Duodenal mucosa (tissue), 2 donors: Measurements from ENCODE around the gene NETO2.
"Not testable (repeated sequence)": the region's sequence is repeated elsewhere in the genome, so short reads cannot be mapped to it uniquely, and the experiment has no call there.

Experiments
- H3K27ac ChIP-seq: one replicate; pipeline ENCODE4 v1.7.0; 2013; ENCODE audit warnings: low read depth, low read length
- H3K27me3 ChIP-seq, 2 donors: one replicate each; pipeline ENCODE4 v1.7.0; 2013; ENCODE audit warnings: low read length in 2 of 2, control low read depth in 1 of 2; ENCODE audit not compliant: insufficient read depth in 2 of 2, control insufficient read depth in 1 of 2
- H3K36me3 ChIP-seq, 2 donors: one replicate each; pipeline ENCODE4 v1.7.0; 2013; ENCODE audit warnings: low read length in 2 of 2, control low read depth in 1 of 2; ENCODE audit not compliant: insufficient read depth in 2 of 2, control insufficient read depth in 1 of 2
- H3K4me1 ChIP-seq, 2 donors: one replicate each; pipeline ENCODE4 v1.7.0; 2013; ENCODE audit warnings: low read length in 2 of 2, control low read depth in 1 of 2; ENCODE audit not compliant: insufficient read depth in 2 of 2, control insufficient read depth in 1 of 2
- H3K4me3 ChIP-seq, 2 donors: one replicate each; pipeline ENCODE4 v1.7.0; 2013; ENCODE audit warnings: low read length in 2 of 2, low read depth in 1 of 2
- H3K9ac ChIP-seq, 2 donors: one replicate each; pipeline ENCODE4 v1.7.0; 2013; ENCODE audit warnings: low read length in 2 of 2, low read depth in 1 of 2
- H3K9me3 ChIP-seq, 2 donors: one replicate each; pipeline ENCODE4 v1.7.0; 2013; ENCODE audit warnings: low read length in 2 of 2, control low read depth in 1 of 2; ENCODE audit not compliant: control insufficient read depth in 1 of 2

Gene NETO2

GRCh38 chr16:47134550-47134949 lies 9.2 kb downstream of the NETO2 start:
- no peaks in the 10 kb centered on the region for H3K4me1 ChIP-seq
- no peaks in the 10 kb centered on the region for H3K9me3 ChIP-seq
- H3K27me3 ChIP-seq, result no peaks in the 10 kb centered on the region
- no peak overlapping the region for H3K4me3 ChIP-seq
- no peaks in the 10 kb centered on the region for H3K36me3 ChIP-seq
- H3K27ac ChIP-seq, result no peak overlapping the region
- no peak overlapping the region for H3K9ac ChIP-seq

GRCh38 chr16:47132308-47132707 lies 11.4 kb downstream of the NETO2 start:
- no peak overlapping the region for H3K4me3 ChIP-seq
- no peaks in the 10 kb centered on the region for H3K4me1 ChIP-seq
- H3K9me3 ChIP-seq, result no peaks in the 10 kb centered on the region
- H3K36me3 ChIP-seq, result no peaks in the 10 kb centered on the region
- no peak overlapping the region for H3K27ac ChIP-seq
- no peaks in the 10 kb centered on the region for H3K27me3 ChIP-seq
- no peak overlapping the region for H3K9ac ChIP-seq

- H3K9me3 ChIP-seq, result no peaks in the 10 kb centered on the region
- H3K36me3 ChIP-seq, result no peaks in the 10 kb centered on the region
- no peak overlapping the region for H3K27ac ChIP-seq
- H3K27me3 ChIP-seq, result no peaks in the 10 kb centered on the region
- no peak overlapping the region for H3K4me3 ChIP-seq
- H3K4me1 ChIP-seq, result no peaks in the 10 kb centered on the region
- H3K9ac ChIP-seq, result no peak overlapping the region
These were observed 13.8 kb downstream of the NETO2 start for GRCh38 chr16:47129755-47130435.

GRCh38 chr16:47127541-47127940 lies 16.2 kb downstream of the NETO2 start:
- Histone ChIP-seq H3K4me1 (no peaks in the 10 kb centered on the region), H3K4me3 (no peak overlapping the region), H3K9me3 (no peaks in the 10 kb centered on the region), H3K27ac (no peak overlapping the region), H3K27me3 (no peaks in the 10 kb centered on the region), H3K9ac (no peak overlapping the region), H3K36me3 (no peaks in the 10 kb centered on the region)

- Histone ChIP-seq H3K9me3 (no peaks in the 10 kb centered on the region), H3K4me1 (no peaks in the 10 kb centered on the region), H3K27me3 (no peaks in the 10 kb centered on the region), H3K27ac (no peak overlapping the region), H3K36me3 (no peaks in the 10 kb centered on the region), H3K9ac (no peak overlapping the region), H3K4me3 (no peak overlapping the region)
These were observed 18.0 kb downstream of the NETO2 start for GRCh38 chr16:47125757-47126156.

- no peaks in the 10 kb centered on the region for H3K36me3 ChIP-seq
- no peak overlapping the region for H3K4me3 ChIP-seq
- H3K4me1 ChIP-seq, result no peaks in the 10 kb centered on the region
- no peak overlapping the region for H3K9ac ChIP-seq
- H3K9me3 ChIP-seq, result no peaks in the 10 kb centered on the region
- H3K27ac ChIP-seq, result no peak overlapping the region
- H3K27me3 ChIP-seq, result no peaks in the 10 kb centered on the region
These were observed 30.6 kb downstream of the NETO2 start for GRCh38 chr16:47113130-47113529.

GRCh38 chr16:47110939-47111338 lies 32.8 kb downstream of the NETO2 start:
- no peaks in the 10 kb centered on the region for H3K9me3 ChIP-seq
- no peak overlapping the region for H3K9ac ChIP-seq
- H3K27ac ChIP-seq, result no peak overlapping the region
- no peaks in the 10 kb centered on the region for H3K27me3 ChIP-seq
- no peaks in the 10 kb centered on the region for H3K36me3 ChIP-seq
- no peak overlapping the region for H3K4me3 ChIP-seq
- no peaks in the 10 kb centered on the region for H3K4me1 ChIP-seq

GRCh38 chr16:47109361-47109760 lies 34.4 kb downstream of the NETO2 start:
- Histone ChIP-seq H3K4me3 (no peak overlapping the region), H3K4me1 (no peaks in the 10 kb centered on the region), H3K27me3 (no peaks in the 10 kb centered on the region), H3K9ac (no peak overlapping the region), H3K36me3 (no peaks in the 10 kb centered on the region), H3K9me3 (no peaks in the 10 kb centered on the region), H3K27ac (no peak overlapping the region)

GRCh38 chr16:47102921-47103320 lies 40.8 kb downstream of the NETO2 start:
- not testable (repeated sequence) for H3K4me1 ChIP-seq, H3K36me3 ChIP-seq, H3K4me3 ChIP-seq, H3K9ac ChIP-seq, H3K9me3 ChIP-seq, H3K27ac ChIP-seq, H3K27me3 ChIP-seq

- H3K27ac ChIP-seq, H3K9ac ChIP-seq, H3K9me3 ChIP-seq, H3K36me3 ChIP-seq, H3K4me3 ChIP-seq, H3K4me1 ChIP-seq, H3K27me3 ChIP-seq: not testable (repeated sequence)
These were observed 46.6 kb downstream of the NETO2 start for GRCh38 chr16:47097154-47097553.

- H3K27ac ChIP-seq, result no peak overlapping the region
- H3K36me3 ChIP-seq, result no peaks in the 10 kb centered on the region
- no peaks in the 10 kb centered on the region for H3K9me3 ChIP-seq
- H3K4me3 ChIP-seq, result no peak overlapping the region
- H3K27me3 ChIP-seq, result no peaks in the 10 kb centered on the region
- H3K4me1 ChIP-seq, result no peaks in the 10 kb centered on the region
- H3K9ac ChIP-seq, result no peak overlapping the region
These were observed 47.4 kb downstream of the NETO2 start for GRCh38 chr16:47096297-47096696.
